Measurements from ENCODE around the gene ARHGEF1.

GRCh38 chr19:41877916-41878905, 4.8 kb upstream of the ARHGEF1 start:
- TF ChIP-seq CTCF (IDR thresholded peaks at IDR 0.05; ENCODE audit: low read length) (peak; percentile 28; the same call in 1 of the 2 replicates), EZH2 (IDR thresholded peaks at IDR 0.05; ENCODE audit: borderline replicate concordance, low read length) (no peak)
